Measurements from ENCODE around the gene GCKR. TPM values are rescaled to one million over a fixed set of nuclear protein-coding genes. Genes with fewer than 3 reads are reported as not detected.

The GCKR gene, protein sequence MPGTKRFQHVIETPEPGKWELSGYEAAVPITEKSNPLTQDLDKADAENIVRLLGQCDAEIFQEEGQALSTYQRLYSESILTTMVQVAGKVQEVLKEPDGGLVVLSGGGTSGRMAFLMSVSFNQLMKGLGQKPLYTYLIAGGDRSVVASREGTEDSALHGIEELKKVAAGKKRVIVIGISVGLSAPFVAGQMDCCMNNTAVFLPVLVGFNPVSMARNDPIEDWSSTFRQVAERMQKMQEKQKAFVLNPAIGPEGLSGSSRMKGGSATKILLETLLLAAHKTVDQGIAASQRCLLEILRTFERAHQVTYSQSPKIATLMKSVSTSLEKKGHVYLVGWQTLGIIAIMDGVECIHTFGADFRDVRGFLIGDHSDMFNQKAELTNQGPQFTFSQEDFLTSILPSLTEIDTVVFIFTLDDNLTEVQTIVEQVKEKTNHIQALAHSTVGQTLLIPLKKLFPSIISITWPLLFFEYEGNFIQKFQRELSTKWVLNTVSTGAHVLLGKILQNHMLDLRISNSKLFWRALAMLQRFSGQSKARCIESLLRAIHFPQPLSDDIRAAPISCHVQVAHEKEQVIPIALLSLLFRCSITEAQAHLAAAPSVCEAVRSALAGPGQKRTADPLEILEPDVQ
- total RNA-seq (under 1 TPM in 1 of 2 donors, not detected in 1; 0.37 TPM), polyA plus RNA-seq (ENCODE audit: insufficient read length in 6 of 6) (1 to 10 TPM in 4 of 6 donors, under 1 TPM in 2; 0.57 to 1.8 (median 1.3) TPM)
- long read RNA-seq, donor 1 = 0 reads
- long read RNA-seq, donor 2 = 0 reads
- long read RNA-seq, donor 3 = 0 reads
- long read RNA-seq, donor 4 = 0 reads
- long read RNA-seq, donor 5 = 0 reads
- long read RNA-seq, donor 6 = 0 reads
- long read RNA-seq, donor 7 = 0 reads
- long read RNA-seq, donor 8 = 0 reads
- long read RNA-seq, donor 9 = 0 reads
- long read RNA-seq, donor 10 = 0 reads
- long read RNA-seq, donor 11 = 0 reads
- long read RNA-seq, donor 12 = 0 reads

DNA sequence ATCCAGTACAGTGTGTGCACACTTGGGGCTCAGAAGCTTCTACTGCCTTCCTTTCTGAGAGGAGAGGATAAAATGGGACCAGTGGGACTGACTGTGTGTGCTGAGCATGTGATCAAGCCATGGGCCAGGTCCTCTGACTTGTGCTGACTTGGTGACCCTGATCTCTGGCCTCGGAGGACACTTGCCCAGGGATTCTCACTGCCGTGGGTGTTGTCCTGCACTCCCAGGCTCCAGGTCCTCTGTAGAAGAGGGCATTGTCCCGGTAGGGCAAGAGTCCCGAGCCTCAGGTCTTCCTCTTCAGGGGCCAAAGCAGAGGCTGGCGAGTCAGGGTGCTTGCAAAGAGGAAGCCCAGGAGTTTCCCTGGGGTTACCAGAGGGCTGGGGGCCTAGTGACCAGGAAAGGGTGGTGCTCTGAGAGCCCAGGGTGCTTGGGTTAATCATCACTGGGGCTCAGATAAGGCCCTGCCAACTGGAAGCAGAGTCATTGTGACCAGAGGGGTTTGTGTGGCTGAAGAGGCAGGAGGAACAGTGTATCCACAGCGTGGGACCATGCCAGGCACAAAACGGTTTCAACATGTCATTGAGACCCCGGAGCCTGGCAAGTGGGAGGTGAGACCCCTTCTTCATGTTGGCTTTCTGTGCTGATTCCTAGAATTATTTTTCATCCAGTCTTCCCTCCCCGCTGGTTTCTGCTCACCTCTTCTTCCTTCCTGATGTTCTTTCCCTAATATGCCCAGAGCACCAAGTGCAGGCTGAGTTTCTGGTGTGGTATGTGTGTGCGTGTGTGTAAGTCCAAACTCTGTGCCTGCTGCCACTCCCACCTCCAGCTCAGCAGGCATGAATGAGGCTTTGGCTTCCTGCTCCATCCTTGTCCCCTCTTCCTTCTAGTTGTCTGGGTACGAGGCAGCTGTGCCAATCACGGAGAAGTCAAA is at the start of gene GCKR:
GCKR (plus strand) TSS at position 483 of the 931 bp plus-strand sequence; CDS start at position 549, 66 bp downstream.
- no peak within 1 kb of the TSS for H3K27ac ChIP-seq
- no peak within 1 kb of the TSS for H3K4me3 ChIP-seq
- H3K27me3 ChIP-seq = peaks cover 0 to 67% of the 10 kb centered on the region in 2 donors
- TF ChIP-seq, protein P1, sequence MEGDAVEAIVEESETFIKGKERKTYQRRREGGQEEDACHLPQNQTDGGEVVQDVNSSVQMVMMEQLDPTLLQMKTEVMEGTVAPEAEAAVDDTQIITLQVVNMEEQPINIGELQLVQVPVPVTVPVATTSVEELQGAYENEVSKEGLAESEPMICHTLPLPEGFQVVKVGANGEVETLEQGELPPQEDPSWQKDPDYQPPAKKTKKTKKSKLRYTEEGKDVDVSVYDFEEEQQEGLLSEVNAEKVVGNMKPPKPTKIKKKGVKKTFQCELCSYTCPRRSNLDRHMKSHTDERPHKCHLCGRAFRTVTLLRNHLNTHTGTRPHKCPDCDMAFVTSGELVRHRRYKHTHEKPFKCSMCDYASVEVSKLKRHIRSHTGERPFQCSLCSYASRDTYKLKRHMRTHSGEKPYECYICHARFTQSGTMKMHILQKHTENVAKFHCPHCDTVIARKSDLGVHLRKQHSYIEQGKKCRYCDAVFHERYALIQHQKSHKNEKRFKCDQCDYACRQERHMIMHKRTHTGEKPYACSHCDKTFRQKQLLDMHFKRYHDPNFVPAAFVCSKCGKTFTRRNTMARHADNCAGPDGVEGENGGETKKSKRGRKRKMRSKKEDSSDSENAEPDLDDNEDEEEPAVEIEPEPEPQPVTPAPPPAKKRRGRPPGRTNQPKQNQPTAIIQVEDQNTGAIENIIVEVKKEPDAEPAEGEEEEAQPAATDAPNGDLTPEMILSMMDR (IDR thresholded peaks at IDR 0.05) = no peak
- no peaks in the 10 kb centered on the region for H3K36me3 ChIP-seq
- intact Hi-C loops (cut with DNase I) = no loop called here
- DNase-seq (peak in 1 of 4 donors; percentile 29), ATAC-seq (peak; percentile 25)
- H3K4me1 ChIP-seq = peaks cover 0 to 20% of the 10 kb centered on the region in 2 donors
- H3K9me3 ChIP-seq = no peaks in the 10 kb centered on the region

DNA sequence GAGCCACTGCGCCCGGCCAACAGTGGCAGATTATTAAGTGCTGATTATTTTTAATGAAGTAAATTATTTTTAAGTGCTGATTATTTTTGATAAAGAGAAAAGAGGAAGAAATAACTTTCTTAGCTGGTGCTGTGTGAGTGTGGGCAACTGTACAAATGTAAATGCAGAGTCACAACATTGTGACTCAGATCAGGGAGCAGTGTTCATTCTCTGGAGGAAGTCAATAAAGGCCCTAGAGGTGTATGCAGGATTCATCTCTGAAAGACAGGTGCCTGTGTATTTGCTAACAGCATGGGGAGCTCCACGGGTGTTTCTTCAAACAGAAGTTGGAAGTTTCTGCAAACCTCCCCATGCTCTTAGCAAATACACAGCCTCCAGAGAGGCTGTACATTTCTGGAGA is 48.3 kb upstream of the GCKR start:
- Histone ChIP-seq H3K9me3 (no peaks in the 10 kb centered on the region), H3K4me1 (no peaks in the 10 kb centered on the region), H3K36me3 (peaks cover 0 to 55% of the 10 kb centered on the region in 2 donors), H3K27me3 (no peaks in the 10 kb centered on the region), H3K4me3 (no peak overlapping the region), H3K27ac (no peak overlapping the region)
- no peak for DNase-seq
- intact Hi-C loops (cut with DNase I) = no loop called here
- ATAC-seq = no peak
- TF ChIP-seq, protein P1 (IDR thresholded peaks at IDR 0.05) = no peak

DNA sequence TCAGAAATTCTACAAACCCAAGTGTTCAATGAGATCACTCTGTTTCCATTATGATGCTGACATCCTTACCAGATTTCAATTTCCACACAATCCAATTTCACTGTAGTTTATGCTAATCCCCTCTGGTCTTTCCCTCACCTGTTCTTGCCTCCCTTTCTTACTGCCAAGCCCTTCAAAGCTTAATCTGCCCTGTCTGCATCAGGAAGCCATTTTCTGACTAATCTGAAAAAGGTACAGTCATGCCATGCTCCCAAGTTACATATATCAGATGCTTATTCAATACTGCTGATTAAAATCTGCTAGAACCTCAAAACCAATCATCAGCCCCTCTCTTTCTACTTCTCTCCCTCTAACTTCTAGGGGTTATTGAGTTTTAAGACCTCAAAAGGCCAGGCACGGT is 45.5 kb upstream of the GCKR start:
- H3K27ac ChIP-seq = no peak overlapping the region
- TF ChIP-seq, protein P1 (IDR thresholded peaks at IDR 0.05) = no peak
- peaks cover 0 to 56% of the 10 kb centered on the region in 2 donors for H3K36me3 ChIP-seq
- H3K4me1 ChIP-seq = no peaks in the 10 kb centered on the region
- no peaks in the 10 kb centered on the region for H3K27me3 ChIP-seq
- no peak overlapping the region for H3K4me3 ChIP-seq
- ATAC-seq (no peak), DNase-seq (no peak)
- intact Hi-C loops (cut with DNase I) = no loop called here
- no peaks in the 10 kb centered on the region for H3K9me3 ChIP-seq

DNA sequence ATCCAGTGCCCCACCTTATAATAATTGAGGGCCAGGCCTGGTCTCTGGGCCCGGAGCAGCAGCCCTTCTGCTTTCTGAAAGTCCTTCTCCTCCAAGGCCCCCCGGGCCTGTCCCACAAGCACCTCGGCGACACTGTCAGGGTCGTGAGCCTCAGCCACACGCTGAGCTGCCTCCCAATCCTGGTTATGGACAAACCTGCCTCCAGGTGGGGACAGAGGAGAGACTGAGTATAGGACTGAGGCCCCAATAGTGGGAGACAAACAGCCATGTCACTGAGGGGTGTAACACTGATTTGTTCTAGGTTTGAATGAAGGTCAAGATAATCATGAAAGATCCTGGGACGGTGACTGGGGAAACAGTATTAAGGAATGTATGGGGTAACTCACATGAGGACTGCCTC is 42.7 kb upstream of the GCKR start:
- Histone ChIP-seq H3K36me3 (peaks cover 0 to 72% of the 10 kb centered on the region in 2 donors), H3K27me3 (no peaks in the 10 kb centered on the region), H3K4me1 (no peaks in the 10 kb centered on the region), H3K4me3 (no peak overlapping the region), H3K9me3 (no peaks in the 10 kb centered on the region), H3K27ac (no peak overlapping the region)
- intact Hi-C loops (cut with DNase I) = no loop called here
- TF ChIP-seq, protein P1 (IDR thresholded peaks at IDR 0.05) = no peak
- DNase-seq = no peak
- no peak for ATAC-seq

Data from left lung (tissue), 14 donors.